A204.1 (cell line): Measurements from ENCODE around the gene SLC45A2.
"Not testable (repeated sequence)": the region's sequence is repeated elsewhere in the genome, so short reads cannot be mapped to it uniquely, and the experiment has no call there.

Experiments used
- FAIRE-seq: peaks from 2 replicates; lab custom pipeline; 2012; peaks lifted over from hg19 to GRCh38; lab: Jason Lieb, UNC

SLC45A2 gene

GRCh38 chr5:33966805-33967204 lies 17.7 kb downstream of the SLC45A2 start:
- FAIRE-seq = no peak

GRCh38 chr5:33964132-33964700 lies 20.3 kb downstream of the SLC45A2 start:
- no peak for FAIRE-seq

DNA sequence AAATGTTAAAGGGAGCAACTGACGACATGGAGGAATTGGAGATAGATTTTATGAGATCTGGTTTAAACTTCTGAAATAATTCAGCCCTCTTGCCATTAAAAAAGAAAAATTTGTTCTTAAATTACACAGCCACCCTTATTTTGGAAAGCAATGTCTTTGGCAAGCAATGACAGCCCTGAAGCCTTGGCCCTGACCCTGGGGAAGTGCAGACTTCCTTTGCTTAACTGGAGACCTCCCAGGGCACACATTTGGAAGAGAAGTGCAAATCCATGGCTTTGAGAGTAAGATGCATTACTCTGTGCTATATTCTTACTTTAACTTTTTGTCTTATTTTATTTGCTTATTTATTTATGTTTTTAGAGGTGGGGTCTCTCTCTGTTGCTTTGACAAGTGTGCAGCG lies 26.3 kb downstream of the SLC45A2 start:
- FAIRE-seq = no peak

GRCh38 chr5:33957577-33958150 lies 26.8 kb downstream of the SLC45A2 start:
- FAIRE-seq = no peak

- not testable (repeated sequence) for FAIRE-seq
These were observed 32.3 kb downstream of the SLC45A2 start for GRCh38 chr5:33952175-33952574.

DNA sequence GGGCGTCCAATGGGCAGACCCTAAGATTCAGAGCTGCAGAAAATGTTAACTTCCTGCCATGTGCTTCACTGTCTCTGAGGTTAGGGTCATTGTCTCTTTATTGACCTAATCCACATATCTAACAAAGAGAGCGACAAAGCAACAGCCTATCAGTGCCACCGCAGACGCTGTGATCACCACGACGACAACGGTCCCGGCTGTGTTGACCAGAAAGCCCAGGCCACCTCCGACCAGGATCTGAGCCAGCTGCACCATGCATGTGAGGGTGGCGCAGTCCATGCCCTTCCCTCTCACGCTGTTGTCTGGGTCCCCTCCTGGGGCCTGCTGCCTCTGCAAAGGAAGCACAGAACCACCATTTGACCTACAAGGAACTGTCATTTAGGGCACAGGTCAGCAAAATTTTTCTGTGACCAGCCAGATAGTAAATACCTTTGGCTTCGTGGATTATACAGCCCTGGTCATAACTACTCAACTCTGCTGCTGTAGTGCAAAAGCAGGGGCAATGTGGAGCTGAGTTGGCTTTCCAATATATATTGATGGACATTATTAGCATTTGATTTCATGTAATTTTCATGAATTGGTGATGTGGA lies 39.9 kb downstream of the SLC45A2 start:
- no peak for FAIRE-seq

- FAIRE-seq = no peak
These were observed 43.4 kb downstream of the SLC45A2 start for GRCh38 chr5:33941090-33941489.

DNA sequence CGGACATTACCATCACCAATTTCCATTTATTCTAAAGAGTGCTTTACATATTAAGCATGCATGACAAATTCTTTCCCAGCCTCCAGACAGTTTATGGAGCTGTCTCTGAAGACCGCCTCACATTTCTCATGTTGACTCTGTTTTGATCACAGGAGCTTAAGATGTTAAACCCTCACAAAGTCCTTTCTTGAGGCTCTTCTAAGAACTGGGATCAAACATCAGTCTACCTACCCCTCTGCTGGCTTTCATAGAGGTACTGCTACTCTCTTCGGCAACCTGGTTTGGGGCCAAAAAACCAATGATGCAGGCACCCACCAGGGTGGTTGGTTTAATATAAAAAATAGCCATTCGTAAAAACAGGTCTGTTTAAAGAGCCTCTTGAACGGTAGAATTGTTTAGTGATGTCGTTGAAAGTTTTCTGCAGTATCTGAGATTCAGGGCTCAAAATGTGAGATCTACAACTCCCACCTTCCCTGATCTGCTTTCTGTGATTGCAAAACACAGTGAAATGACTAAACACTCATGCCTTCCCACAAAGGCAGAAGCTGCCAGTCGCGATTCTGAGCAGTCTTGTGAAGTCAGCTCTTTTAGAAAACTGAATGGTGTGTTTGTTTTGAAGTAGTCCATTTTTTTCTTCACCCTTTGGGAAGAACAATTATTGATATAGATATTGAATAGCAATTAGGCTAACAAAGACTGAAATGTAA lies 44.8 kb downstream of the SLC45A2 start:
- FAIRE-seq = no peak

GRCh38 chr5:33938881-33939280 lies 45.6 kb downstream of the SLC45A2 start:
- no peak for FAIRE-seq

GRCh38 chr5:33938507-33938796 lies 46.0 kb downstream of the SLC45A2 start:
- FAIRE-seq = no peak

- FAIRE-seq = no peak
These were observed 46.6 kb downstream of the SLC45A2 start for GRCh38 chr5:33937707-33938506.

GRCh38 chr5:33937017-33937706 lies 47.3 kb downstream of the SLC45A2 start:
- FAIRE-seq = no peak

DNA sequence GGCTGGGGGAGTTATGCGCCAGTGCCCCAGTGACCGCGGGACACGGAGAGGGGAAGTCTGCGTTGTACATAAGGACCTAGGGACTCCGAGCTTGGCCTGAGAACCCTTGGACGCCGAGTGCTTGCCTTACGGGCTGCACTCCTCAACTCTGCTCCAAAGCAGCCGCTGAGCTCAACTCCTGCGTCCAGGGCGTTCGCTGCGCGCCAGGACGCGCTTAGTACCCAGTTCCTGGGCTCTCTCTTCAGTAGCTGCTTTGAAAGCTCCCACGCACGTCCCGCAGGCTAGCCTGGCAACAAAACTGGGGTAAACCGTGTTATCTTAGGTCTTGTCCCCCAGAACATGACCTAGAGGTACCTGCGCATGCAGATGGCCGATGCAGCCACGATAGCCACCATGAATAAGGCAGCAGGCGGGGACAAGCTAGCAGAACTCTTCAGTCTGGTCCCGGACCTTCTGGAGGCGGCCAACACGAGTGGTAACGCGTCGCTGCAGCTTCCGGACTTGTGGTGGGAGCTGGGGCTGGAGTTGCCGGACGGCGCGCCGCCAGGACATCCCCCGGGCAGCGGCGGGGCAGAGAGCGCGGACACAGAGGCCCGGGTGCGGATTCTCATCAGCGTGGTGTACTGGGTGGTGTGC lies 48.0 kb downstream of the SLC45A2 start, which contains the start of gene RXFP3:
TSS of gene RXFP3 (plus strand) at position 6 of the 636 bp plus-strand sequence. CDS start at position 361, 355 bp downstream.
- no peak for FAIRE-seq

DNA sequence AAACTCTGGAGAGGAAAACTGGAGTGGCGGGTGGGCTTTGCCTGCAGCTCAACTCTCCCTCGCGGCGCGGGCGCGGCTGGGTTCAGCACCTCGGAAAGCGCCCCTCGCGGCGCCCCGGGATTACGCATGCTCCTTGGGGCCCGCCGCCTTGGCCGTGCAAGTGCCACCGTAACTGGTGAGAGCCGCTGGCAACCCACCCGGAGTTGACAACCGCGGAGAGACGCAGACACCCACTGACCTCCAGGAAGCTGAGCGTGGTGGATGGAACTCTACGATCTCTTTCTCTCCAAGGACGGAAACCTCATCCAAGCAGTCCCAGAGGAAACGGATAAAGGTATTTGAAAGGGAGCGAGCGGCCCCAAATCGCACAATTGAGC lies 48.5 kb downstream of the SLC45A2 start:
- no peak for FAIRE-seq

DNA sequence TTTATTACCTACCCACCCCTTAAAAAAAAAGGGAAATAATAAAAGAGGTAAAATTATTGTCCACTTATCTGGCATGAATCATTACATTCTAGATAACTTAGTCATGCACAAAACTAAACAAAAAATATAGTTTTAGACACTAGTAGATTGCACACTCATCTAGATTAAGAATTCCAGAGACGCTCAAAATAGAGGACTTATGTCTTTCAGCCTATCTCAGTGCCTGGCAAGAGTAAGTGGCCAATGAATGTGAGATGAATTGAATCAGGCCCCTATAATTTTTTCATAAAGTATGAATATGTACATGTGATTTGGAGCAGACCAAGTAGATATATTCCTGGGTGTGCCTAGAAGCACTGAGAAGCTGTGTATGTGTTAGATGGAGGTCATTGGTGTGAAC lies 50.3 kb downstream of the SLC45A2 start:
- FAIRE-seq = no peak

DNA sequence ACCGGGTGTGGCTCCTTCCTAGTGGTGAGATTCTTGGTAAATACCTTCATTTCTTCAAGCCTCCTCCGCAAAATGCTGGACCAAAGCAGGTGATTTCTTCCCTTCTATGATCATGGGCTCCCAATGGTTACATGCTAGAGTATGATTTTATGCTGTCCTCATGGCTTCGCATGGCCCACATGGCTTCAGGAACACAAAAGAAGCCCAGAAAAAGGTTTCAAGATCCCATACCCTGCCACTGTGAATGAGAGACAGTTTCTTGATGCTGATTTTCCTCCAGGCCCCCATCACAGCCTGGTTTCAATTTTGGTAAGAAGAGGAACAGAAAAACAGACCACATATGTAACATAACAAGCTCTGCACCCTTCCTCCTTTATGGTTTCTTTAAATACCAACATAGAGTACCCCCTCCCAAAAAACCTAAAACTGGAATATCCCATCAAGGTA lies 50.7 kb downstream of the SLC45A2 start:
- no peak for FAIRE-seq

DNA sequence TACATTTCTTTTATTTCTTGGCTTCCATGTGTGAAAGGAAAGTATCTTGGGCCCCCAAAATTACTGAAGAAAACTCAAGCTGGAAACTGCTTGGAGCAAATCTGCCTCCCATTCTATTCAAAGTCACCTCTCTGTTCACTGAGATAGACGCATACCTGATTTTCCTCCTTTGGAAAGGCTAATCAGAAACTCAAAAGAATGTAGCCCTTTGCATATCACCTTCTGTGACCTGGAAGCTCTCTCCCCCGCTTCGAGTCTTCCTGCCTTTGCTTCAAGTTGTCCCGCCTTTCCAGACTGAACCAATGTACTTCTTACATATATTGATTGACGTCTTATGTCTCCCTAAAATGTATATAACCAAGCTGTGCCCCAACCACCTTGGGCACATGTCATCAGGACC lies 53.4 kb downstream of the SLC45A2 start:
- no peak for FAIRE-seq

DNA sequence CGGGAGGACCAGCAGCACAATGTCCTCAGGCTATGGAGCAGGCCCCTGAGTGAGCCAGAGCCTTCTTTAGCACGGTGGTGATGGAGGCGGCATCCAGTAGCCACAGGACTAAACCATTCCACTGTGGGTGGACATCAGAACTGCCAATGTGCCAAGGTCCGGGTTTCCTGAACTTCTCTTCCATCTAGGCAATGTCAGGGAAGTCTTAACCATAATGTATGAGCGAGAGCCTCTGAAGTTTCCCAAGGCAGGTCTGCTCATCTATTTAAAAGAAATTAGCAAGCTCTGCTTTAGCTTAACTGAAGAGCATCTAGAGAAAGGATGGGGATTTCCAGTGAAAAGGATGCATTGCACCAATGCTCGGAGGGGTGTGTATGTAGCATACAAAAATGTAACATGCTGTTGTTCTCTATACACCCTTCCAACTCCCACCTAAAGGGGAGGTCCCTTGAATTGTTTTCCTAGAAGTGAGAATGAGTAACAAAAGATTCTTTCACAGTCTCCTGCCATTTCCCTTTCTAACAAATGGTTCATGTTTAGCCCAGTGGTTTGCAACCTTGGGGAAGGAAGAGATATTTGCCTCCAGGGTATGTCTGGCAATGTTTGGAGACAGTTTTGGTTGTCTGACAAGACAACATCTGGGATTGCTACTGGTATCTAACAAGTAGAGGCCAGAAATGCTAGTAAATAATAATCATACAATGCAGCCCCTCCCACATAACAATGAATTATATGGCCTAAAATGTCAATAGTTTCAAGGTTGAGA lies 54.4 kb downstream of the SLC45A2 start:
- FAIRE-seq = no peak

DNA sequence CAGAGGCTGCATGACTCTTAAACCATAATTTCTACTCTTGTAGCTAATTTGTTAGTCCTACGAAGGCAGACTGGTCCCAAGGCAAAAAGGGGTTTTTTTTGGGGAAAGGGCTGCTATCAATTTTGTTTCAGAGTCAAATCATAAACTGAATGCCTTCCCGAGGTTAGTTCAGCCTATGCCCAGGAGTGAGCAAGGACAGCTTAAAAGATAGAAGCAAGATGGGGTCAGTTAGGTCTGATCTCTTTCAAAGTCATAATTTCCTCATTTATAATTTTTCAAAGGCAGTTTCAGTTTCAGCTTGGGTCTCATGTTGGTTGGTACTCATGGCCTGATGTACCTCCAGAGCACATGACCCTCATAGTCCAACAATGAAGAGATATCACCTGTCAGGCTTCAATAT lies 56.2 kb downstream of the SLC45A2 start:
- no peak for FAIRE-seq

DNA sequence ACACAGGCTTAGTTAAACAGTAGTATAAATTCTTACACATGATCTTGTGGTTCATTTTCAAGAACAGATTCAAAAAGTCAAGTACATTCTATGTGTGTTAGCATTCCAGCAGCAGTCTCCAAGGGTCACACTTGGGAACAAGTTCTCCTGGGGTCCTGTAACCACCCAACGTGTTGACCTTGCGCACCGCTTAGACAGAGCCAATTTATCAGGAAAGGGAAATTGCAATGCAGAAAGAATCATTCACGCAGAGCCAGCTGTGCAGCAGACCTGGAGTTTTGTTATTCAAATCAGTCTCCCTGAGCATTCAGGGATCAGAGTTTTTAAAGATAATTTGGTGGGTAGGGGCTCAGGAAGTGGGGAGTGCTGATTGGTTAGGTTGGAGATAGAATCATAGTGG lies 56.8 kb downstream of the SLC45A2 start:
- no peak for FAIRE-seq

GRCh38 chr5:33925278-33925677 lies 59.2 kb downstream of the SLC45A2 start:
- no peak for FAIRE-seq
